ENCODE data around the gene CDK11B. TPM values are rescaled to one million over a fixed set of nuclear protein-coding genes. Genes with fewer than 3 reads are reported as not detected.

CDK11B gene
- total and polyA plus RNA-seq, 2 experiments from 2014 or later = 22.4 to 76.7 TPM

DNA sequence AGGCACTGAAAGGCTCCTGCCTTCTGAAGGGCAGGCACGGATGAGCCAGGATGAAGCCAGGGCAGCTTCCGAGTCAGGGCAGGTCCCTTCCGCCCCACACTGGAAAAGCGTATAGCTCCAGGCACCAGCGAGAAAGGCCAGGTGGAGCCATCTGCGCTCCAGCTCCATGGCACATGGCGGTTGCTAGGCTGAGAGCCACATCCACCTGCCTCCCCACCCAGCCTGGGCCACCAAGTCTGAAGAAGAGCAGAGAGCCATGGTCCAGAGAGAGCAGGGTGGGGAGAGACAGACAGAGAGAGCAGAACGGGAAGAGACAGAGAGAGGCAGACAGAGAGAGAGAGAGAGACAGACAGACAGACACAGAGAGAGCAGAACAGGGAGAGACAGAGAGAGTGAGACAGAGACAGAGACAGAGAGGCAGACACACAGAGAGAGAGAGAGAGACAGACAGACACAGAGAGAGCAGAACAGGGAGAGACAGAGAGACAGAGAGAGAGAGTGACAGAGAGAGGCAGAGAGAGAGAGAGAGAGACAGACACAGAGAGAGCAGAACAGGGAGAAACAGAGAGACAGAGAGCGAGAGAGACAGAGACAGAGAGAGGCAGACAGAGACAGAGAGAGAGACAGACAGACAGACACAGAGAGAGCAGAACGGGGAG lies 64.1 kb downstream of the CDK11B start:
- Histone ChIP-seq H3K4me1 (ENCODE audit: insufficient read depth) (no peaks in the 10 kb centered on the region), H3K4me2 (no peak overlapping the region), H3K27me3 (ENCODE audit: insufficient read depth) (peaks cover 17% of the 10 kb centered on the region), H3K79me2 (replicated peaks; ENCODE audit: insufficient read depth) (no peaks in the 10 kb centered on the region), H3K27ac (ENCODE audit: low read depth) (no peak overlapping the region), H3K9me2 (ENCODE audit: insufficient read depth) (no peaks in the 10 kb centered on the region), H3K36me3 (ENCODE audit: insufficient read depth) (no peaks in the 10 kb centered on the region), H4K20me1 (replicated peaks; ENCODE audit: insufficient read depth) (no peaks in the 10 kb centered on the region), H3K4me3 (no peak overlapping the region), H2AFZ (no peak overlapping the region), H3F3A (replicated peaks; ENCODE audit: low read depth) (peaks cover 5% of the 10 kb centered on the region; the same call in 1 of the 2 replicates)
- Mint-ChIP-seq H3K27me3 (ENCODE audit: insufficient read depth, low read depth, poor library complexity) (peaks cover 21% of the 10 kb centered on the region), H3K36me3 (ENCODE audit: low read depth) (no peaks in the 10 kb centered on the region), H3K27ac (no peak overlapping the region), H3K4me3 (no peak overlapping the region), H3K9me3 (peaks cover 4% of the 10 kb centered on the region; the same call in 2 of the 3 replicates), H3K4me1 (peaks cover 11% of the 10 kb centered on the region)
- DNase-seq (ENCODE audit: low spot score) (no peak), ATAC-seq (no peak)
- TF ChIP-seq CREB1 (CRISPR knock-in tag; IDR thresholded peaks at IDR 0.05; ENCODE audit: low read depth) = no peak
- TF ChIP-seq, protein P1, sequence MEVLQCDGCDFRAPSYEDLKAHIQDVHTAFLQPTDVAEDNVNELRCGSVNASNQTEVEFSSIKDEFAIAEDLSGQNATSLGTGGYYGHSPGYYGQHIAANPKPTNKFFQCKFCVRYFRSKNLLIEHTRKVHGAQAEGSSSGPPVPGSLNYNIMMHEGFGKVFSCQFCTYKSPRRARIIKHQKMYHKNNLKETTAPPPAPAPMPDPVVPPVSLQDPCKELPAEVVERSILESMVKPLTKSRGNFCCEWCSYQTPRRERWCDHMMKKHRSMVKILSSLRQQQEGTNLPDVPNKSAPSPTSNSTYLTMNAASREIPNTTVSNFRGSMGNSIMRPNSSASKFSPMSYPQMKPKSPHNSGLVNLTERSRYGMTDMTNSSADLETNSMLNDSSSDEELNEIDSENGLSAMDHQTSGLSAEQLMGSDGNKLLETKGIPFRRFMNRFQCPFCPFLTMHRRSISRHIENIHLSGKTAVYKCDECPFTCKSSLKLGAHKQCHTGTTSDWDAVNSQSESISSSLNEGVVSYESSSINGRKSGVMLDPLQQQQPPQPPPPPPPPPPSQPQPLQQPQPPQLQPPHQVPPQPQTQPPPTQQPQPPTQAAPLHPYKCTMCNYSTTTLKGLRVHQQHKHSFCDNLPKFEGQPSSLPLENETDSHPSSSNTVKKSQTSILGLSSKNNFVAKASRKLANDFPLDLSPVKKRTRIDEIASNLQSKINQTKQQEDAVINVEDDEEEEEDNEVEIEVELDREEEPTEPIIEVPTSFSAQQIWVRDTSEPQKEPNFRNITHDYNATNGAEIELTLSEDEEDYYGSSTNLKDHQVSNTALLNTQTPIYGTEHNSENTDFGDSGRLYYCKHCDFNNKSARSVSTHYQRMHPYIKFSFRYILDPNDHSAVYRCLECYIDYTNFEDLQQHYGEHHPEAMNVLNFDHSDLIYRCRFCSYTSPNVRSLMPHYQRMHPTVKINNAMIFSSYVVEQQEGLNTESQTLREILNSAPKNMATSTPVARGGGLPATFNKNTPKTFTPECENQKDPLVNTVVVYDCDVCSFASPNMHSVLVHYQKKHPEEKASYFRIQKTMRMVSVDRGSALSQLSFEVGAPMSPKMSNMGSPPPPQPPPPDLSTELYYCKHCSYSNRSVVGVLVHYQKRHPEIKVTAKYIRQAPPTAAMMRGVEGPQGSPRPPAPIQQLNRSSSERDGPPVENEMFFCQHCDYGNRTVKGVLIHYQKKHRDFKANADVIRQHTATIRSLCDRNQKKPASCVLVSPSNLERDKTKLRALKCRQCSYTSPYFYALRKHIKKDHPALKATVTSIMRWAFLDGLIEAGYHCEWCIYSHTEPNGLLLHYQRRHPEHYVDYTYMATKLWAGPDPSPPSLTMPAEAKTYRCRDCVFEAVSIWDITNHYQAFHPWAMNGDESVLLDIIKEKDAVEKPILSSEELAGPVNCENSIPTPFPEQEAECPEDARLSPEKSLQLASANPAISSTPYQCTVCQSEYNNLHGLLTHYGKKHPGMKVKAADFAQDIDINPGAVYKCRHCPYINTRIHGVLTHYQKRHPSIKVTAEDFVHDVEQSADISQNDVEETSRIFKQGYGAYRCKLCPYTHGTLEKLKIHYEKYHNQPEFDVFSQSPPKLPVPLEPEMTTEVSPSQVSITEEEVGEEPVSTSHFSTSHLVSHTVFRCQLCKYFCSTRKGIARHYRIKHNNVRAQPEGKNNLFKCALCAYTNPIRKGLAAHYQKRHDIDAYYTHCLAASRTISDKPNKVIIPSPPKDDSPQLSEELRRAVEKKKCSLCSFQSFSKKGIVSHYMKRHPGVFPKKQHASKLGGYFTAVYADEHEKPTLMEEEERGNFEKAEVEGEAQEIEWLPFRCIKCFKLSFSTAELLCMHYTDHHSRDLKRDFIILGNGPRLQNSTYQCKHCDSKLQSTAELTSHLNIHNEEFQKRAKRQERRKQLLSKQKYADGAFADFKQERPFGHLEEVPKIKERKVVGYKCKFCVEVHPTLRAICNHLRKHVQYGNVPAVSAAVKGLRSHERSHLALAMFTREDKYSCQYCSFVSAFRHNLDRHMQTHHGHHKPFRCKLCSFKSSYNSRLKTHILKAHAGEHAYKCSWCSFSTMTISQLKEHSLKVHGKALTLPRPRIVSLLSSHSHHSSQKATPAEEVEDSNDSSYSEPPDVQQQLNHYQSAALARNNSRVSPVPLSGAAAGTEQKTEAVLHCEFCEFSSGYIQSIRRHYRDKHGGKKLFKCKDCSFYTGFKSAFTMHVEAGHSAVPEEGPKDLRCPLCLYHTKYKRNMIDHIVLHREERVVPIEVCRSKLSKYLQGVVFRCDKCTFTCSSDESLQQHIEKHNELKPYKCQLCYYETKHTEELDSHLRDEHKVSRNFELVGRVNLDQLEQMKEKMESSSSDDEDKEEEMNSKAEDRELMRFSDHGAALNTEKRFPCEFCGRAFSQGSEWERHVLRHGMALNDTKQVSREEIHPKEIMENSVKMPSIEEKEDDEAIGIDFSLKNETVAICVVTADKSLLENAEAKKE (CRISPR knock-in tag; IDR thresholded peaks at IDR 0.05) = no peak

DNA sequence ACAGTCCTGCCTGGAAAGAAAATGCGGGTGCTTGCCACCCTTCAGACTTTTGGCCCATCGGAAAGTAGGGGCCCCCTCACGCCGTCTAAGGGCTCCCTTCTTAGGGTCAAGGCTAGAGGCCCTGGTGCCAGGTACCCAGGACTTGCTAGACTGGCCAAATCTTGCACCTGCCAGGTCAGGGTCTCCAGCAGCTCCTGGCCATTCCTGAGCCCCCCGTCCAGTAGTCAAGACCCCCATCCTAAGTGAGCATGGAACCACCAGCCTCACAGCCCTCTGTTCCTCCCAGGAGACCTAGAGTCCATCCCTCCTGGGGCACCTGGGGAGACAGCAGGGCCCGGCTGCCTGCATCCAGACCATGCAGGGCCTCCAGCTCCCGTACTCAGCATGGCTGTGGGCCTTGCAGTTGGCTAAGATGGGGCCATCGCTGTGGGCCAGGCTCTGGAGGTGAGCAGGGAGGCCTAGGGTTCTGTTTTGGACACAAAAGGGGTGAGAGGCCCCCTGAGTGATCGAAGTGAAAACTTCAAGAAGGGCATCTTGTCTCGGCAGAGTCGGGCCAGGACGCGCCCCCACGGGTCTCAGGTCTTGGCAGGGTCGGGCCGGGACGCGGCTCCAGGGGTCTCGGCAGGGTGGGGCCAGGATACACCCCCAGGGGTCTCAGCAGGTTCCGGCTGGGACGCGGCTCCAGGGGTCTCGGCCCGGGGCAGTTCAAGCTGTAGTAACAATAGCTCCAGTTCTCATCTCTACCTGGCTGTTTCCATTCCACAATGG lies 64.8 kb downstream of the CDK11B start:
- peaks cover 5% of the 10 kb centered on the region; the same call in 2 of the 3 replicates for H3K9me3 Mint-ChIP-seq
- Histone ChIP-seq H3K36me3 (ENCODE audit: insufficient read depth) (no peaks in the 10 kb centered on the region), H3K27ac (ENCODE audit: low read depth) (no peak overlapping the region), H4K20me1 (replicated peaks; ENCODE audit: insufficient read depth) (no peaks in the 10 kb centered on the region), H3K4me2 (no peak overlapping the region), H3F3A (replicated peaks; ENCODE audit: low read depth) (peaks cover 4% of the 10 kb centered on the region; the same call in 1 of the 2 replicates), H3K79me2 (replicated peaks; ENCODE audit: insufficient read depth) (no peaks in the 10 kb centered on the region), H3K4me3 (no peak overlapping the region), H3K27me3 (ENCODE audit: insufficient read depth) (peaks cover 13% of the 10 kb centered on the region), H3K4me1 (ENCODE audit: insufficient read depth) (no peaks in the 10 kb centered on the region), H3K9me2 (ENCODE audit: insufficient read depth) (no peaks in the 10 kb centered on the region), H2AFZ (no peak overlapping the region)
- peaks cover 9% of the 10 kb centered on the region for H3K4me1 Mint-ChIP-seq
- no peak overlapping the region for H3K27ac Mint-ChIP-seq
- no peak for TF ChIP-seq EZH2phosphoT487 (IDR thresholded peaks at IDR 0.05; ENCODE audit: unreplicated experiment)
- DNase-seq (ENCODE audit: low spot score) = no peak
- H3K36me3 Mint-ChIP-seq (ENCODE audit: low read depth) = no peaks in the 10 kb centered on the region
- ATAC-seq = no peak
- no peak overlapping the region for H3K4me3 Mint-ChIP-seq
- peaks cover 18% of the 10 kb centered on the region for H3K27me3 Mint-ChIP-seq (ENCODE audit: insufficient read depth, low read depth, poor library complexity)
